Measurements from ENCODE around the gene LBHD1.

GRCh38 chr11:62682518-62682917 is 10.5 kb upstream of the LBHD1 start:
- TF ChIP-seq RFX5 (IDR thresholded peaks at IDR 0.05; ENCODE audit: low read depth, low read length) (no peak), CEBPB (IDR thresholded peaks at IDR 0.05; ENCODE audit: low read depth, low read length) (no peak), RAD21 (IDR thresholded peaks at IDR 0.05; ENCODE audit: low read length) (no peak), POLR2A (IDR thresholded peaks at IDR 0.05; ENCODE audit: low read depth, low read length) (no peak), CTCF (conservative IDR thresholded peaks at IDR 0.05; ENCODE audit: low read depth, low read length) (no peak), ELK1 (IDR thresholded peaks at IDR 0.05; ENCODE audit: borderline replicate concordance, low read depth, low read length) (no peak)
